ENCODE measurements around the gene RALGPS2.

Gene RALGPS2, protein sequence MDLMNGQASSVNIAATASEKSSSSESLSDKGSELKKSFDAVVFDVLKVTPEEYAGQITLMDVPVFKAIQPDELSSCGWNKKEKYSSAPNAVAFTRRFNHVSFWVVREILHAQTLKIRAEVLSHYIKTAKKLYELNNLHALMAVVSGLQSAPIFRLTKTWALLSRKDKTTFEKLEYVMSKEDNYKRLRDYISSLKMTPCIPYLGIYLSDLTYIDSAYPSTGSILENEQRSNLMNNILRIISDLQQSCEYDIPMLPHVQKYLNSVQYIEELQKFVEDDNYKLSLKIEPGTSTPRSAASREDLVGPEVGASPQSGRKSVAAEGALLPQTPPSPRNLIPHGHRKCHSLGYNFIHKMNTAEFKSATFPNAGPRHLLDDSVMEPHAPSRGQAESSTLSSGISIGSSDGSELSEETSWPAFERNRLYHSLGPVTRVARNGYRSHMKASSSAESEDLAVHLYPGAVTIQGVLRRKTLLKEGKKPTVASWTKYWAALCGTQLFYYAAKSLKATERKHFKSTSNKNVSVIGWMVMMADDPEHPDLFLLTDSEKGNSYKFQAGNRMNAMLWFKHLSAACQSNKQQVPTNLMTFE

GRCh38 chr1:178724728-178725465 lies at the start of gene RALGPS2:
Gene RALGPS2, plus strand, starts transcription at chr1:178725244. Its CDS starts 51,521 bp downstream, at chr1:178776765.
- peak; percentile 68 for DNase-seq

DNA sequence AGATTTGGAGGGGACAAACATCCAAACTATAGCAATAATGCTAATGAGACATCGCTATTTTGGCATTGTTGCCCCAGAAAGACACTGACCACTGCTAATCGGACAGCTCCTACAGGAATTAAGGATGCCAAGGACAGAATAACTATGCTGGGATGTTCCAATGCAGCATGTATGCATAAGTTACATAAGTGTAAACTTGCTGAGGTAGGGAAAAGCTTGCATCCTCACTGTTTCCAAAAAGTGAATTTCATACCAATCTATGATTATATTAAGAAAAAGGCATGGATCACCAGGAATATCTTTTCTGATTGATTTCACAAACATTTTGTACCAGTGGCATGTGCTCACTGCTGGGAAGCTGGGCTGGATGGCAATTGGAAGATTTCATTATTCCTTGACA lies 45.8 kb upstream of the RALGPS2 start:
- DNase-seq, result no peak

DNA sequence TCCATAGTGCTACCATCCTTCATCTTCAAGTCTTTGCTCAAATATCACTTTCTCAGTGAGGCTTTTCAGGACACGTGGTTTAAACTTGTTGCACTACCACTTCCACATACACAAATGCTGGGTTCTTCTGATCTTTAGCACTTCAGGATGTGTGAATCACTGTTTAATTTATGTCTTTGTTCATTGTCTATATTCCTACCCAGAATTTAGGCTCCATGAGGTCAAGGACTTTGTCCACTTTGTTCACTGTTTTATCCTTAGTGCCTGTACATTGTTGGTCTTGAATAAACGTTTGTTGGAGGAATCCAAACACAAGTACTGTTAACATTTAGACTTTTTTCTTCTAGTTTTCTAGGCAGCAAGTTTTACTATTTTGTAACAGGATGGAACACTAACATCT lies 42.6 kb upstream of the RALGPS2 start:
- no peak for DNase-seq

DNA sequence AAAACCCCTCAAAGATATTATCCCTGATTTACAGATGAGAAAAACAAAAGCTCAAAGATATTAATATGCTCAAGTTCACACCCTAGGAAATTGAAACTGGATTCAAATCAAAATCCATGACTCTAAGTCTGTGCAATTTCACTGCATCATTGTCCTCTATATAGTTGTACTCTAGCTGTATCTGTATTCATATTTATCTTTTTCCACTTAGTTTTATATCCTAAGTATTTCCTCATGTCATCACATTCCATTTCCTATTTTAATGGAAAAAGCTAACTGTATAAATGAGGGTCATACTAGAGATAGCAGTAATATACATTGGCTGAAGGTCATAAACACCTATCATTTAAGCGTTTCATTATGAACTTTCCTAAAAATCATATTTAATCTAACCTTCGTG lies 42.2 kb upstream of the RALGPS2 start:
- no peak for DNase-seq

DNA sequence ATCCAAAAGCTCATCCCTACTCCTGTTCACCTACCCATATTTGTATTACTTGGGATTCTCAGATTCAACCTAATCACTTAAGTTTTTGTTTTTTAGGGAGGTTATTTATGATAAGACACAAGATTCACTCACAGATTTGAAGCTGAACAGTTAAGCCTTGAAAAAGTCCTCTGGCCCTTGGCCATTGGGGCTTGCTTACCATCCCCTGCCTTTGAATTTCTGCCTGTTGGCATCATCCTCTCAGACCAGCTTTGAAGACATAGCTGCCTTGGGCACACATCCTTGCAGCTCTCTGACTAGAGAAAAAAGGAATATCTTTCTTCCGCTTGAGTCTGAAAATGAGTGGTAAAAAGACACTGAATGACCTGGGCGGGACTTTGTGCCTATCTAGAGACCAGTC lies 41.8 kb upstream of the RALGPS2 start:
- no peak for DNase-seq

DNA sequence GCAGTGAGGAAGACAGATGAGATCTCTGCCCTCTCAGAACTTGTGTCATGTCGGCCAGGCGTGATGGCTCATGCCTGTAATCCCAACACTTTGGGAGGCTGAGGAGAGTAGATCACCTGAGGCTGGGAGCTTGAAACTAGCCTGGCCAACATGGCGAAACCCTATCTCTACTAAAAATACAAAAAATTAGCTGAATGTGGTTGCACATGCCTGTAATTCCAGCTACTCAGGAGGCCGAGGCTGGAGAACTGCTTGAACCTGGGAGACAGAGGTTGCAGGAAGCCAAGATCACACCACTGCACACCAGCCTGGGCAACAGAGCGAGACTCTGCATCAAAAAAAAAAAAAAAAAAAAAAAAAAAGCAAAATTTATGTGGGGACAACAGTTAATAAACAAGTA lies 40.9 kb upstream of the RALGPS2 start:
- DNase-seq, result no peak

- DNase-seq, result no peak
Measured at GRCh38 chr1:178684542-178685000, 40.5 kb upstream of the RALGPS2 start.

GRCh38 chr1:178686407-178686806 lies 38.6 kb upstream of the RALGPS2 start:
- no peak for DNase-seq

- DNase-seq, result no peak
Measured at GRCh38 chr1:178688244-178688643, 36.8 kb upstream of the RALGPS2 start.

DNA sequence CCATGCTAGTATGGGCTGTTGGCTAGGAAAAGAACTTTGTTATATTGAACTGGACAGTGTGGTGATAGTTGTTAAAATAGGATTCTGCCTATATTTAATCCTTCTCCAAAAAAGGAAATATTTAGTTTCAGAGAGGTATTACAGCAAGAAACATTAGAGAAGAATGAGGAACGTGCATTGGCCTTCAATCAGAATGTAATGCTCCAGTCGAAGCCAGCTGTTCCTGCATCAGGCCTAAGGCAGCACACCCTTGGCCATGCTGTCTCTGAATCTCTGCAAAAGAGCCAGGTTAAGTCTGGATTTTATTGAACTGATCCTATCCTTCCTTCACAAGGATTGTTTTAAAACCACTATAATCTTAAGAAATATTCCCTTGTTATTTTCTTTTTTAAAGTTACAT lies 35.3 kb upstream of the RALGPS2 start:
- no peak for DNase-seq

- no peak for DNase-seq
Measured at GRCh38 chr1:178690496-178690895, 34.5 kb upstream of the RALGPS2 start.

GRCh38 chr1:178692564-178693327 lies 32.3 kb upstream of the RALGPS2 start:
- DNase-seq, result no peak

- no peak for DNase-seq
Measured at GRCh38 chr1:178693366-178693765, 31.7 kb upstream of the RALGPS2 start.

GRCh38 chr1:178694923-178695525 lies 30.0 kb upstream of the RALGPS2 start:
- DNase-seq, result no peak

- no peak for DNase-seq
Measured at GRCh38 chr1:178702146-178702545, 22.9 kb upstream of the RALGPS2 start.

DNA sequence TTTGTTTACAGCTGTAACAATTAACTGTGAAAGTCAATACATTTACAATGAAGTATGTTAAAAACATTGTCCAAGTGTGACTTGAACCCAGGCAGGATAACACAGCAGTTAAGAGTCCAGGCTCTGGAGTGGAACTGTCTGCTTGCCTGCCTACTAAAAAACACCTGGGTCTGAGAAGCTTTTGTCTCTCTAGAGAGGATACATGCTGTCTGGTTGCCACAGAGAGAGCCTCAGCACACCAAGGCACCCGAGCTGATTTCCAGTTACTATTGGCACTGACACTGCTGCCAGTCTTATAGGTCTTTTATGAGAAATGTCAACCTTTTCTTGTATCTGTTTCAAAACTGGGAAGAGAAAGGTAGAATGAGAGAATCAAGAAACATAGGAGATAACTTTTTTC lies 20.2 kb upstream of the RALGPS2 start:
- DNase-seq, result no peak

DNA sequence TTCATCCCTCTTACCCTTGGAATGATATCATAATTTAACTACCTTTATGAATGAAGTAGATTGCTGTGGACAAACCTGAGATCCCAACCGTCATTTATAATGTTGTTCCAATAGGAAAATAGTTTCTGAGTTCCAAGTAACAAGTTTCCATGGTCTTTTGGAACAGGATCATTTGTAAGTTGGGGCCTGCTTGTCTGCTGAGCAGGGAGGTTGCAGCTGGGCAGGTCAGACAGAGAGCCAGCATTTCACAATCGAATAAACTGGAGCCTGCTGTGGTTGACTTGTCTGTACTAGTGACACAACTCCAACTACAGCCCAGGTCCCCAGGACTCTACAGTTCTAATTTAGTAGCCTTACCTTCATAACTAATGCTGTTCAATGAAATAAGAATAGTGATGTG lies 18.6 kb upstream of the RALGPS2 start:
- DNase-seq, result no peak

DNA sequence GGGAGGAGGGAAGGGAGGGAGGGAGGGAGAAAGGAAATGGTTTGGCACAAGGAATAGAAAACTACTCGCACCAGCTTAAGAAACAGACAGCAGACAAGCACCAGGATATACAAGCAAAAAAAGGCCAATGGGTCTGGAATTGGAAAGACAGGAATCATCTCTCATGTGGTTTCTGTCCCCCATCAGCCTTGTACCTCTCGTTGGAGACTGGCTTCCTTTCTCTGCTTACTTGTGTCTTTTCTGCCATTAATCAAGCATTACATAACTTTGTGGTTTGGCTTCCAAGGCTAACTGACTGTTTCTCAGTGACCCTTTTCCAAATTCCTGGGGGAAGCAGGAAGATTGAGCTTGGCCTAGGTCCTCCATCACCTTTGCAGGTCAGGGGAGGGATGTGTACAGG lies 11.8 kb upstream of the RALGPS2 start:
- DNase-seq, result no peak

- DNase-seq, result no peak
Measured at GRCh38 chr1:178714453-178714852, 10.6 kb upstream of the RALGPS2 start.

- DNase-seq, result no peak
Measured at GRCh38 chr1:178716111-178716510, 8.9 kb upstream of the RALGPS2 start.

GRCh38 chr1:178718520-178718919 lies 6.5 kb upstream of the RALGPS2 start:
- no peak for DNase-seq

GRCh38 chr1:178723546-178723945 lies 1.5 kb upstream of the RALGPS2 start:
- DNase-seq, result no peak

- DNase-seq, result no peak
Measured at GRCh38 chr1:178724376-178724727, 692 bp upstream of the RALGPS2 start.

All from CD4-positive, alpha-beta T cell treated with Interleukin-12 subunit alpha and Interleukin-12 subunit beta, for 1 hour (primary cell).